ENCODE measurements around the gene TSNAX. TPM values are rescaled to one million over a fixed set of nuclear protein-coding genes. Genes with fewer than 3 reads are reported as not detected.

TSNAX gene
- total RNA-seq, 1 donor: 44.5 TPM

GRCh38 chr1:231507476-231508355 lies 20.8 kb upstream of the TSNAX start:
- no peak overlapping the region for H2AFZ ChIP-seq (ENCODE audit: low read length)
- no peaks in the 10 kb centered on the region for H3K9me3 ChIP-seq (ENCODE audit: low read depth, low read length)
- H3K27ac ChIP-seq (ENCODE audit: low read depth, low read length): no peak overlapping the region
- no peak overlapping the region for H3K4me2 ChIP-seq (ENCODE audit: insufficient read depth, low read length)
- DNase-seq (ENCODE audit: insufficient read length, low spot score, missing footprints): no peak
- H3K4me3 ChIP-seq (ENCODE audit: insufficient read depth, low read length): no peak overlapping the region
- H3K27me3 ChIP-seq (ENCODE audit: insufficient read depth, low read length): no peaks in the 10 kb centered on the region
- H3K36me3 ChIP-seq (ENCODE audit: insufficient read depth, low read length): no peaks in the 10 kb centered on the region
- H3K4me1 ChIP-seq (ENCODE audit: insufficient read depth, low read length): peaks cover 5% of the 10 kb centered on the region
- no peaks in the 10 kb centered on the region for H4K20me1 ChIP-seq (ENCODE audit: insufficient read depth, low read length)
- H3K79me2 ChIP-seq (ENCODE audit: insufficient read depth, low read length): no peaks in the 10 kb centered on the region
- no peak for TF ChIP-seq CTCF (IDR thresholded peaks at IDR 0.05; ENCODE audit: extremely low read depth, low read depth, low read length)

GRCh38 chr1:231508497-231508896 lies 20.0 kb upstream of the TSNAX start:
- H3K4me1 ChIP-seq (ENCODE audit: insufficient read depth, low read length): peaks cover 5% of the 10 kb centered on the region
- H3K27me3 ChIP-seq (ENCODE audit: insufficient read depth, low read length): no peaks in the 10 kb centered on the region
- no peaks in the 10 kb centered on the region for H4K20me1 ChIP-seq (ENCODE audit: insufficient read depth, low read length)
- TF ChIP-seq CTCF (IDR thresholded peaks at IDR 0.05; ENCODE audit: extremely low read depth, low read depth, low read length): no peak
- H3K9me3 ChIP-seq (ENCODE audit: low read depth, low read length): no peaks in the 10 kb centered on the region
- H3K79me2 ChIP-seq (ENCODE audit: insufficient read depth, low read length): no peaks in the 10 kb centered on the region
- no peak overlapping the region for H3K4me2 ChIP-seq (ENCODE audit: insufficient read depth, low read length)
- no peak overlapping the region for H3K4me3 ChIP-seq (ENCODE audit: insufficient read depth, low read length)
- H3K36me3 ChIP-seq (ENCODE audit: insufficient read depth, low read length): no peaks in the 10 kb centered on the region
- H3K27ac ChIP-seq (ENCODE audit: low read depth, low read length): no peak overlapping the region
- H2AFZ ChIP-seq (ENCODE audit: low read length): peak overlapping the region; percentile 87
- DNase-seq (ENCODE audit: insufficient read length, low spot score, missing footprints): peak; percentile 15

- no peaks in the 10 kb centered on the region for H3K9me3 ChIP-seq (ENCODE audit: low read depth, low read length)
- H3K4me1 ChIP-seq (ENCODE audit: insufficient read depth, low read length): peaks cover 5% of the 10 kb centered on the region
- no peaks in the 10 kb centered on the region for H3K79me2 ChIP-seq (ENCODE audit: insufficient read depth, low read length)
- no peak overlapping the region for H3K4me3 ChIP-seq (ENCODE audit: insufficient read depth, low read length)
- H4K20me1 ChIP-seq (ENCODE audit: insufficient read depth, low read length): no peaks in the 10 kb centered on the region
- no peak for DNase-seq (ENCODE audit: insufficient read length, low spot score, missing footprints)
- H3K4me2 ChIP-seq (ENCODE audit: insufficient read depth, low read length): no peak overlapping the region
- no peaks in the 10 kb centered on the region for H3K27me3 ChIP-seq (ENCODE audit: insufficient read depth, low read length)
- H3K36me3 ChIP-seq (ENCODE audit: insufficient read depth, low read length): no peaks in the 10 kb centered on the region
- H3K27ac ChIP-seq (ENCODE audit: low read depth, low read length): no peak overlapping the region
- no peak for TF ChIP-seq CTCF (IDR thresholded peaks at IDR 0.05; ENCODE audit: extremely low read depth, low read depth, low read length)
- peak overlapping the region; percentile 87 for H2AFZ ChIP-seq (ENCODE audit: low read length)
These were observed 19.5 kb upstream of the TSNAX start for GRCh38 chr1:231508941-231509340.

- H2AFZ ChIP-seq (ENCODE audit: low read length): peak overlapping the region; percentile 21
- H3K36me3 ChIP-seq (ENCODE audit: insufficient read depth, low read length): no peaks in the 10 kb centered on the region
- no peaks in the 10 kb centered on the region for H3K27me3 ChIP-seq (ENCODE audit: insufficient read depth, low read length)
- peak; percentile 85 for DNase-seq (ENCODE audit: insufficient read length, low spot score, missing footprints)
- H4K20me1 ChIP-seq (ENCODE audit: insufficient read depth, low read length): no peaks in the 10 kb centered on the region
- no peak overlapping the region for H3K4me3 ChIP-seq (ENCODE audit: insufficient read depth, low read length)
- H3K4me1 ChIP-seq (ENCODE audit: insufficient read depth, low read length): peaks cover 5% of the 10 kb centered on the region
- H3K9me3 ChIP-seq (ENCODE audit: low read depth, low read length): no peaks in the 10 kb centered on the region
- H3K79me2 ChIP-seq (ENCODE audit: insufficient read depth, low read length): no peaks in the 10 kb centered on the region
- H3K4me2 ChIP-seq (ENCODE audit: insufficient read depth, low read length): peak overlapping the region; percentile 52
- no peak for TF ChIP-seq CTCF (IDR thresholded peaks at IDR 0.05; ENCODE audit: extremely low read depth, low read depth, low read length)
- peak overlapping the region; percentile 32 for H3K27ac ChIP-seq (ENCODE audit: low read depth, low read length)
These were observed 16.2 kb upstream of the TSNAX start for GRCh38 chr1:231512147-231512698.
